Measurements from ENCODE around the gene PMEPA1. TPM values are rescaled to one million over a fixed set of nuclear protein-coding genes. Genes with fewer than 3 reads are reported as not detected.

Gene PMEPA1
- total and polyA plus RNA-seq, 10 of the 15 experiments (the other 5 are each of a cell fraction or from before 2014, with no cell fraction given): 0.02 to 0.10 (median 0.04) TPM; not detected in 3

DNA sequence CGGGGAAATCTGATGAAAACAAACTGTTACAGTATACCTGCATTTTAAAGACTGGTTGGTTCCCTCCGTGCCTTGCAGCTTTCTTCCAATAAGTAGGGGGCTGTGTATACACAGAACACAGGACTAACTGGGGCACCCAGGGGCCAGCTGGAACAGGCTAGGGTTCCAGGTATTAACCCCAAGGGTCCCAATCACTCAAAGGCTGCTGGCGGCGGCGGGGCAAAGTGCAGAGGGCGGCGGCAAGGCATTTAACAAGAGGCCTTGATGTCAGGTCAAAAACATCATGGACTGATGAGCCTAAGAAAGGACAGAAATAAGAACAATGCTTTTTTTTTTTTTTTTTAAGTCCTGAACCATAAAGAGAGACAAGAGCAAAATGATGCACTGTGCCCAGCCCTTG is 2.5 kb downstream of the PMEPA1 start:
- DNase-seq (ENCODE audit: low read depth, low spot score) (no peak), FAIRE-seq (no peak), ATAC-seq (no peak)
- no peak overlapping the region for H3K4me3 ChIP-seq
- no peaks in the 10 kb centered on the region for H3K79me2 ChIP-seq (ENCODE audit: control insufficient read depth, insufficient read depth, low read length)
- no peak overlapping the region for H3K27ac ChIP-seq (ENCODE audit: control insufficient read depth, insufficient read depth)
- intact Hi-C loops (cut with micrococcal nuclease; ENCODE audit: unreplicated experiment): no loop called here
- TF ChIP-seq, protein P1, sequence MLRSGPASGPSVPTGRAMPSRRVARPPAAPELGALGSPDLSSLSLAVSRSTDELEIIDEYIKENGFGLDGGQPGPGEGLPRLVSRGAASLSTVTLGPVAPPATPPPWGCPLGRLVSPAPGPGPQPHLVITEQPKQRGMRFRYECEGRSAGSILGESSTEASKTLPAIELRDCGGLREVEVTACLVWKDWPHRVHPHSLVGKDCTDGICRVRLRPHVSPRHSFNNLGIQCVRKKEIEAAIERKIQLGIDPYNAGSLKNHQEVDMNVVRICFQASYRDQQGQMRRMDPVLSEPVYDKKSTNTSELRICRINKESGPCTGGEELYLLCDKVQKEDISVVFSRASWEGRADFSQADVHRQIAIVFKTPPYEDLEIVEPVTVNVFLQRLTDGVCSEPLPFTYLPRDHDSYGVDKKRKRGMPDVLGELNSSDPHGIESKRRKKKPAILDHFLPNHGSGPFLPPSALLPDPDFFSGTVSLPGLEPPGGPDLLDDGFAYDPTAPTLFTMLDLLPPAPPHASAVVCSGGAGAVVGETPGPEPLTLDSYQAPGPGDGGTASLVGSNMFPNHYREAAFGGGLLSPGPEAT (IDR thresholded peaks at IDR 0.05; ENCODE audit: low read depth): no peak
- no peaks in the 10 kb centered on the region for H3K9me3 ChIP-seq (replicated peaks; ENCODE audit: control insufficient read depth, insufficient read depth, low read length)
- H2AFZ ChIP-seq (ENCODE audit: control insufficient read depth, low read depth, low read length): no peak overlapping the region
- peaks cover 10% of the 10 kb centered on the region for H3K4me1 ChIP-seq (ENCODE audit: control insufficient read depth, insufficient read depth, low read length)
- H3K4me2 ChIP-seq (ENCODE audit: control insufficient read depth, insufficient read depth): no peak overlapping the region
- H3K27me3 ChIP-seq (replicated peaks in 1 of 2; ENCODE audit: control insufficient read depth in 2 of 2, insufficient read depth in 2 of 2, low read length in 1 of 2): peaks cover 7 to 11% of the 10 kb centered on the region in 2 experiments
- no peak overlapping the region for H3K9ac ChIP-seq (ENCODE audit: control insufficient read depth, insufficient read depth, low read length)
- in situ Hi-C loops (cut with MboI): no loop called here
- no TSS peak for BruUV-seq (replicated peaks)
- ChIA-PET RAD21 (ENCODE audit: unreplicated experiment) (no interaction called here), SMC1A (ENCODE audit: uncharacterized antibody, unreplicated experiment) (interaction anchor here (1.5 kb wide), 1 partner anchor 9 kb away, joined by 3 read pairs; no protein-coding TSS in a partner anchor), CTCF (interaction anchor here (1.5 kb wide), 1 partner anchor 9 kb away, joined by 3 read pairs; no protein-coding TSS in a partner anchor), POLR2A (no interaction called here)
- no peaks in the 10 kb centered on the region for H4K20me1 ChIP-seq (ENCODE audit: control insufficient read depth, insufficient read depth)
- WGBS (ENCODE audit: insufficient coverage, insufficient replicate concordance, low lambda C conversion rate, missing lambda C conversion rate): 57% methylated on average over 7 of the region's 7 CpGs
- no peaks in the 10 kb centered on the region for H3K36me3 ChIP-seq (ENCODE audit: control insufficient read depth in 2 of 2, insufficient read depth in 2 of 2, low read length in 1 of 2)

DNA sequence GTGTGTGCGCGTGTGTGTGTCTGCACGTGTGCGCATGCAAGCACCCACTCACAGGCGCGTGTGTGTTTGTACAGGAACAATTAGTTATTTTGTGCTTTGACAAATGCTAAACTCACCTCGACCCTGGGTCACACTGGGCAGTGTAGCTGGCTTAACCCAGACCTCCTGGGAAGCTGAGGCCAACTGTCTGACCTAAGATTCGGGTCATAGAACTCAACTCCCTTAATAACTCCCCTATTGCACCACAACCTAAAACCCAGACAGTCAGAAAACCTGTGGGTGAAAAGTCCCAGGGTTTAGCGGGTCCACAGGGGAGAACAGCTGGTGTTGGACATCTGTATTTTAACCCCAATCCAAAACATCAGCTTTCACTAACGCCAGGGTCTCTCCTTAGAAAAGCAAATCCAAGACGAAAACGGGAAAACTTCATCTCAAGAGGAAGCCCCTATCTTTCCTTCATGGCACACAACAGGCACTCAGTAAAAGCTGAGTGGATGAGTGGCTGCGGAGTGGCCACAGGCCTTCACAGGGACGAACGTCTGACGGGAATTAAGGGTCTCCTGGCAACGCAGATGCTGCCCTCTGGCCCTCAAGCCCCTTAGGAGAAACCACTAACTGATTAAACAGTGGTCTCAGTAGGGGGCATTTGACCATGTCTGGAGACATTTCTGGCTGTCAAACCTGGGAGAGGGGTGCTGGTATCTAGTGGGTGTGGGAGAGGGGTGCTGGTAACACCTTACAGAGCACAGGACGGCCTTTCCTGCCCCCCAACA is 4.5 kb downstream of the PMEPA1 start:
- Histone ChIP-seq H2AFZ (ENCODE audit: control insufficient read depth, low read depth, low read length) (no peak overlapping the region), H3K9me3 (replicated peaks; ENCODE audit: control insufficient read depth, insufficient read depth, low read length) (no peaks in the 10 kb centered on the region), H4K20me1 (ENCODE audit: control insufficient read depth, insufficient read depth) (no peaks in the 10 kb centered on the region), H3K4me2 (ENCODE audit: control insufficient read depth, insufficient read depth) (no peak overlapping the region), H3K9ac (ENCODE audit: control insufficient read depth, insufficient read depth, low read length) (no peak overlapping the region), H3K4me3 (no peak overlapping the region), H3K79me2 (ENCODE audit: control insufficient read depth, insufficient read depth, low read length) (no peaks in the 10 kb centered on the region), H3K27ac (ENCODE audit: control insufficient read depth, insufficient read depth) (no peak overlapping the region), H3K4me1 (ENCODE audit: control insufficient read depth, insufficient read depth, low read length) (peaks cover 18% of the 10 kb centered on the region), H3K27me3 (replicated peaks in 1 of 2; ENCODE audit: control insufficient read depth in 2 of 2, insufficient read depth in 2 of 2, low read length in 1 of 2) (peaks cover 4 to 11% of the 10 kb centered on the region in 2 experiments; a peak in 3 of 4 replicates), H3K36me3 (ENCODE audit: control insufficient read depth in 2 of 2, insufficient read depth in 2 of 2, low read length in 1 of 2) (no peaks in the 10 kb centered on the region)
- RAD21 ChIA-PET (ENCODE audit: unreplicated experiment): no interaction called here
- TF ChIP-seq ZZZ3 (IDR thresholded peaks at IDR 0.05; ENCODE audit: control insufficient read depth, insufficient read length, low read depth) (no peak), BACH1 (IDR thresholded peaks at IDR 0.05; ENCODE audit: borderline replicate concordance) (no peak), ETV6 (conservative IDR thresholded peaks at IDR 0.05 in 1 of 2, IDR thresholded peaks at IDR 0.05 in 1 of 2; ENCODE audit: borderline replicate concordance in 1 of 2, low read depth in 1 of 2) (no peak), ZNF622 (IDR thresholded peaks at IDR 0.05) (no peak), CREB1 (IDR thresholded peaks at IDR 0.05; ENCODE audit: low read depth) (no peak)
- TF ChIP-seq, protein P2, sequence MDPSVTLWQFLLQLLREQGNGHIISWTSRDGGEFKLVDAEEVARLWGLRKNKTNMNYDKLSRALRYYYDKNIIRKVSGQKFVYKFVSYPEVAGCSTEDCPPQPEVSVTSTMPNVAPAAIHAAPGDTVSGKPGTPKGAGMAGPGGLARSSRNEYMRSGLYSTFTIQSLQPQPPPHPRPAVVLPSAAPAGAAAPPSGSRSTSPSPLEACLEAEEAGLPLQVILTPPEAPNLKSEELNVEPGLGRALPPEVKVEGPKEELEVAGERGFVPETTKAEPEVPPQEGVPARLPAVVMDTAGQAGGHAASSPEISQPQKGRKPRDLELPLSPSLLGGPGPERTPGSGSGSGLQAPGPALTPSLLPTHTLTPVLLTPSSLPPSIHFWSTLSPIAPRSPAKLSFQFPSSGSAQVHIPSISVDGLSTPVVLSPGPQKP (IDR thresholded peaks at IDR 0.05; ENCODE audit: low read depth, low read length): no peak
- BruUV-seq (replicated peaks): no TSS peak
- SMC1A ChIA-PET (ENCODE audit: uncharacterized antibody, unreplicated experiment): no interaction called here
- in situ Hi-C loops (cut with MboI): no loop called here
- DNase-seq (ENCODE audit: low read depth, low spot score) (no peak), ATAC-seq (no peak), FAIRE-seq (no peak)
- POLR2A ChIA-PET: no interaction called here
- 45% methylated on average over 18 of the region's 18 CpGs for WGBS (ENCODE audit: insufficient coverage, insufficient replicate concordance, low lambda C conversion rate, missing lambda C conversion rate)
- intact Hi-C loops (cut with micrococcal nuclease; ENCODE audit: unreplicated experiment): no loop called here
- CTCF ChIA-PET: no interaction called here
